Measurements from ENCODE around the gene TXNRD1. TPM values are rescaled to one million over a fixed set of nuclear protein-coding genes. Genes with fewer than 3 reads are reported as not detected.
A peak's percentile ranks its signal among the peaks of the same experiment; 100 is the strongest.

Gene TXNRD1
- total and polyA plus RNA-seq, 8 donors: 19.4 to 208 (median 76.8) TPM

DNA sequence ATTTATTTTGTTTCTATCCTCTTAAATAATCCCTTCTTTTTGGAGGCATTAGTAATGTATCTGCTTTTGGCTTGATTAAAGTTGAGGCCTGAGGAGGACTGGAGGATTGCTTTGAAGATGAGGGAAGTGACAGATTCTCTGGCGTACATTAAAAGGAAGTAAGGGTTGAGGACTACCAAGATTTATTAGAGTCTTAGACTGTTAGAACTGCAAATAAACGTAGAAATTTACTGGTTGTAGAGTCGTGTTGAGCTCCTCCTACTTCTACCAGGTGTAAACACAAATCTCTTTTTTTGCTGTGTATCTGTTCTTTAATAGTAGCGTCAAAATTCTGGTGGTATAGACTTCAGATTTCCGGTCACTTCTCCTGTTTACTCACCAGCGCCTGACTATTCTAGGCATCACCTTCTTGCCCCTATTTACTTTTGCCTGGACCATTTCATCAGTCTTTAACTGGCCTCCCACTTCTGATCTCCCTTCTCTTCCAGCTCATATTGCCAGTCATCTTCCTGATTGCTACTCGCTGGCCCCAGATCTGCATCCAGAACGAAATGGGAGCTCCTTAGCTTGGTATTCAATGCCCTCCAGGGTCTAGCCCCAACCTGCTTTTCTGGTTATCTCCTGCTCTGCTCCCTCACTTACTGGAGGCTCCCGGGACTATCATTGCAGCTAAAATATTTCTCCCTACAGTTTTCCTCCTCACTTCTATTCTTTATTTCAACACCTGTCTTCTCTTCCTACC lies 79.5 kb downstream of the TXNRD1 start:
- Histone ChIP-seq H3K36me3 (peaks cover 43 to 87% (median 75%) of the 10 kb centered on the region in 4 donors), H3K4me1 (peaks cover 6 to 97% (median 55%) of the 10 kb centered on the region in 4 donors), H3K27ac (peak overlapping the region in 1 of 5 donors; percentile 55), H3K4me3 (no peak overlapping the region), H3K9me3 (no peaks in the 10 kb centered on the region), H3K27me3 (no peaks in the 10 kb centered on the region)
- WGBS, 5 donors: 51 to 67% (median 59%) methylated on average over 9 of the region's 9 CpGs
- DNase-seq: no peak
- intact Hi-C loops (cut with DNase I; ENCODE audit: low total_unique reads): no loop called here
- no peak for TF ChIP-seq EP300 (IDR thresholded peaks at IDR 0.05)
- TF ChIP-seq POLR2A (IDR thresholded peaks at IDR 0.05): no peak
- no peak for TF ChIP-seq CTCF (IDR thresholded peaks at IDR 0.05)
- TF ChIP-seq POLR2AphosphoS5 (IDR thresholded peaks at IDR 0.05): no peak

- Histone ChIP-seq H3K27ac (peak overlapping the region in 1 of 5 donors; percentile 55), H3K27me3 (no peaks in the 10 kb centered on the region), H3K9me3 (no peaks in the 10 kb centered on the region), H3K4me1 (peaks cover 6 to 100% (median 56%) of the 10 kb centered on the region in 4 donors), H3K4me3 (no peak overlapping the region), H3K36me3 (peaks cover 43 to 90% (median 76%) of the 10 kb centered on the region in 4 donors)
- intact Hi-C loops (cut with DNase I; ENCODE audit: low total_unique reads): no loop called here
- WGBS, 5 donors: 80 to 97% (median 90%) methylated on average over 1 of the region's 1 CpG
- TF ChIP-seq POLR2A (IDR thresholded peaks at IDR 0.05): no peak
- TF ChIP-seq POLR2AphosphoS5 (IDR thresholded peaks at IDR 0.05): peak in 1 of 3 donors; percentile 9
- DNase-seq: no peak
Observed at GRCh38 chr12:104295954-104296353, 80.4 kb downstream of the TXNRD1 start.

DNA sequence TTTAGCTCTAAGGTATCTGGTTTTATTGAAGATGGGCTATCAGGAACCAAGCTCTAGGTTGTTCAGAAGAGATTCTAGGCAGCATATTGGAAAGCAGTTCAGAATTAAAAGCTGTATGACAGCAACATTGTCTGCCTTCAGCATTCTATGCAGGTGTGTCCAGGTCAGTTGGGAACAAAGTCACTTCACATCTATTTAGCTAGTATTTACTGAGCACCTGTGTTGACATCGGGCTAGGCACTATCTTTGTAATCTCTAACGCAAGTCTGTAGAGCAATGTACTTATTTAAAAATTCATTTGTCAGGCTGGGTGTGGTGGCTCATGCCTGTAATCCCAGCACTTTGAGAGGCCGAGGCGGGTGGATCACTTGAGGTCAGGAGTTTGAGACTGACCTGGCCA lies 81.1 kb downstream of the TXNRD1 start:
- TF ChIP-seq POLR2A (IDR thresholded peaks at IDR 0.05) (no peak), POLR2AphosphoS5 (IDR thresholded peaks at IDR 0.05) (peak in 1 of 3 donors; percentile 14), EP300 (IDR thresholded peaks at IDR 0.05) (no peak)
- 29 to 75% (median 60%) methylated on average over 4 of the region's 4 CpGs for WGBS, 5 donors
- no peak for DNase-seq

DNA sequence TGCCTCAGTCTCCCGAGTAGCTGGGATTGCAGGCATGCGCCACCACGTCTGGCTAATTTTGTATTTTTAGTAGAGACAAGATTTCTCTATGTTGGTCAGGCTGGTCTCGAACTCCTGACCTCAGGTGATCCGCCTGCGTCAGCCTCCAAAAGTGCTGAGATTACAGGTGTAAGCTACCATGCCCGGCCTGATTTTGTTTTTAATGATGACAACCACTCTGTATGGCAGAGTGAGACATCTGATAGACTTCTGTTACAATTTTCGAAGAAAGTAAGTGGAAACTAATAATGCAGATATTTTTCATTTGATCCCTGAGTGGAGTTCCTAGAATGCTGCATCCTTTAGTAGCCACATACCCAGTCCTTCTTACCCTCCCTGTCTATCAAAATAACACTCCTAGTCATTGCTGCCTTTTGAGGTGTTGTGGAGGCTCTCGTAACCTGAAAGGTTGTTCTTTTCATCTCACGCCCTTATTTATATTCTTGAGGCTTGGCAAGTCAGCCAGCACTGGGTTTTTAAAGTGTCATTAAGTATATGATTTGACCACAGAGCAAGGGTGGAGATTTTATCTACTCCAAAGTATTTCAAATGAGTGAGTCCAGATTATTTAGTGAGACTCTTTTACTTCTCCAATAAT lies 82.0 kb downstream of the TXNRD1 start:
- WGBS, 5 donors: 79 to 85% (median 83%) methylated on average over 10 of the region's 10 CpGs
- Histone ChIP-seq H3K27me3 (no peaks in the 10 kb centered on the region), H3K4me1 (peaks cover 6 to 100% (median 55%) of the 10 kb centered on the region in 4 donors), H3K27ac (no peak overlapping the region), H3K36me3 (peaks cover 31 to 83% (median 62%) of the 10 kb centered on the region in 4 donors), H3K4me3 (no peak overlapping the region), H3K9me3 (no peaks in the 10 kb centered on the region)
- intact Hi-C loops (cut with DNase I; ENCODE audit: low total_unique reads): no loop called here
- no peak for DNase-seq
- TF ChIP-seq POLR2A (IDR thresholded peaks at IDR 0.05) (no peak), POLR2AphosphoS5 (IDR thresholded peaks at IDR 0.05) (no peak), EP300 (IDR thresholded peaks at IDR 0.05) (no peak), CTCF (IDR thresholded peaks at IDR 0.05) (no peak)

More for the DNA sequence above, 81.1 kb downstream of the TXNRD1 start:
- H3K36me3 ChIP-seq: peaks cover 39 to 90% (median 70%) of the 10 kb centered on the region in 4 donors
- H3K27ac ChIP-seq: peak overlapping the region in 1 of 5 donors; percentile 13
- no peaks in the 10 kb centered on the region for H3K27me3 ChIP-seq
- intact Hi-C loops (cut with DNase I; ENCODE audit: low total_unique reads): no loop called here
- H3K4me3 ChIP-seq: no peak overlapping the region
- no peaks in the 10 kb centered on the region for H3K9me3 ChIP-seq
- peaks cover 6 to 100% (median 55%) of the 10 kb centered on the region in 4 donors for H3K4me1 ChIP-seq

DNA sequence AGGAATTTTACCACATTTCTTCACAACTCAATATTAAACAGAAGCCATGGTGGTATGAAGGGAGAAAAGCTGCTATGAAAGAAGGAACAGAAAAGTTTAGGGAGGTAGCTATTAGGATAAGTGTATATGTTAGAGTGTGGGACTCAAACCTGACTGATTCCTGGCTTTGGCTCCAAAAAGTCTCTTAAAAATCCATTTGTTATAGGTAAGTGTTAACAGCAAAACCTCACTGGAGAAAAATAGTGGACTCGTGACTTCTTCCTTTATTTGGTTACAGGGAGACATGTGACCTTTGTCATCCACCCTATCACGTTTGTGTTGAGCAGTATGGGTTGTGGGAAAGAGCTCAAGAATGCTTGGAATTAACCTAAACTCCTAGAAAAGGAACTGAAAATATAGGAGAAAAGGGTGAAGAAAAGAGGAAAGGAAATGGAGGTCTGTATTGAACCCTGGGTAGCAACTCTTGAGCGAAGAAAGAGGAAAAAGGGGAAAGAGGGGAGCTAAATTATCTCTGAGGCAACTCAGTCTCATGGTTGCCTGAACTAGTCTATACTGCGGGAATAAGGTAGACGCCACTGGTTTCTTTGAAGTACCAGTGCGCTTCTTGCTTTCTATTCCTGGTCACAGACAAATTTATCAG lies 84.4 kb downstream of the TXNRD1 start:
- intact Hi-C loops (cut with DNase I; ENCODE audit: low total_unique reads): loop anchor here (10.0 kb wide), 1 partner anchor 85 kb away; the partner anchor contains the start of gene TXNRD1
- Histone ChIP-seq H3K4me1 (peaks cover 26 to 100% (median 61%) of the 10 kb centered on the region in 4 donors), H3K9me3 (no peaks in the 10 kb centered on the region), H3K27ac (peak overlapping the region in 2 of 5 donors; percentile 18 to 26), H3K36me3 (peaks cover 21 to 60% (median 42%) of the 10 kb centered on the region in 4 donors), H3K27me3 (no peaks in the 10 kb centered on the region), H3K4me3 (no peak overlapping the region)
- WGBS, 5 donors: 69 to 74% (median 72%) methylated on average over 6 of the region's 6 CpGs
- TF ChIP-seq CTCF (IDR thresholded peaks at IDR 0.05) (no peak), POLR2AphosphoS5 (IDR thresholded peaks at IDR 0.05) (no peak), POLR2A (IDR thresholded peaks at IDR 0.05) (no peak), EP300 (IDR thresholded peaks at IDR 0.05) (no peak)
- DNase-seq: no peak
